ENCODE data around the gene CPSF4L. TPM values are rescaled to one million over a fixed set of nuclear protein-coding genes. Genes with fewer than 3 reads are reported as not detected.

Gene CPSF4L
- total and polyA plus RNA-seq, 9 donors = 0.25 TPM; not detected in 8

- intact Hi-C loops (cut with DNase I) = no loop called here
- no peaks in the 10 kb centered on the region for H3K9me3 ChIP-seq
- peaks cover 9% of the 10 kb centered on the region for H3K4me1 ChIP-seq (ENCODE audit: insufficient read depth)
- no peaks in the 10 kb centered on the region for H3K36me3 ChIP-seq
- no peak for DNase-seq
- no peaks in the 10 kb centered on the region for H3K27me3 ChIP-seq
- peak overlapping the region in 1 of 2 donors; percentile 36 for H3K27ac ChIP-seq
- H3K4me3 ChIP-seq = no peak overlapping the region
- 9 to 21% (median 11%) methylated on average over 3 of the region's 3 CpGs for WGBS, 3 donors
- TF ChIP-seq CTCF (IDR thresholded peaks at IDR 0.05) = no peak
- TF ChIP-seq EP300 (IDR thresholded peaks at IDR 0.05) = no peak
- no peak for TF ChIP-seq POLR2A (IDR thresholded peaks at IDR 0.05)
Observed at GRCh38 chr17:73226556-73227172, 35.0 kb downstream of the CPSF4L start.

- TF ChIP-seq EP300 (IDR thresholded peaks at IDR 0.05) (no peak), CTCF (IDR thresholded peaks at IDR 0.05) (no peak), POLR2A (IDR thresholded peaks at IDR 0.05) (no peak)
- WGBS, 3 donors = 86 to 92% (median 90%) methylated on average over 5 of the region's 5 CpGs
Observed at GRCh38 chr17:73224663-73225305, 36.9 kb downstream of the CPSF4L start.

GRCh38 chr17:73224237-73224636 lies 37.4 kb downstream of the CPSF4L start:
- DNase-seq = no peak
- Histone ChIP-seq H3K4me1 (ENCODE audit: insufficient read depth) (peaks cover 7% of the 10 kb centered on the region), H3K27ac (no peak overlapping the region), H3K36me3 (no peaks in the 10 kb centered on the region), H3K4me3 (no peak overlapping the region), H3K27me3 (no peaks in the 10 kb centered on the region), H3K9me3 (no peaks in the 10 kb centered on the region)
- intact Hi-C loops (cut with DNase I) = no loop called here
- 56 to 75% (median 70%) methylated on average over 2 of the region's 2 CpGs for WGBS, 3 donors
- TF ChIP-seq CTCF (IDR thresholded peaks at IDR 0.05) = no peak
- TF ChIP-seq POLR2A (IDR thresholded peaks at IDR 0.05) = no peak
- no peak for TF ChIP-seq EP300 (IDR thresholded peaks at IDR 0.05)

More at GRCh38 chr17:73224663-73225305, 36.9 kb downstream of the CPSF4L start:
- DNase-seq = no peak
- Histone ChIP-seq H3K4me1 (ENCODE audit: insufficient read depth) (peaks cover 7% of the 10 kb centered on the region), H3K4me3 (no peak overlapping the region), H3K27ac (no peak overlapping the region), H3K36me3 (no peaks in the 10 kb centered on the region), H3K27me3 (no peaks in the 10 kb centered on the region), H3K9me3 (no peaks in the 10 kb centered on the region)
- intact Hi-C loops (cut with DNase I) = no loop called here

- WGBS, 3 donors = 69 to 81% (median 78%) methylated on average over 2 of the region's 2 CpGs
- no peak for DNase-seq
- Histone ChIP-seq H3K9me3 (no peaks in the 10 kb centered on the region), H3K36me3 (no peaks in the 10 kb centered on the region), H3K4me1 (ENCODE audit: insufficient read depth) (peaks cover 6% of the 10 kb centered on the region), H3K27me3 (no peaks in the 10 kb centered on the region), H3K27ac (no peak overlapping the region), H3K4me3 (no peak overlapping the region)
- TF ChIP-seq POLR2A (IDR thresholded peaks at IDR 0.05) (no peak), CTCF (IDR thresholded peaks at IDR 0.05) (no peak), EP300 (IDR thresholded peaks at IDR 0.05) (no peak)
- intact Hi-C loops (cut with DNase I) = no loop called here
Observed at GRCh38 chr17:73223626-73224230, 38.0 kb downstream of the CPSF4L start.

Data from ovary (tissue), 9 donors.